HG02571 (cell line): ENCODE data around the gene PIGU.
"Not testable (repeated sequence)": the region's sequence is repeated elsewhere in the genome, so short reads cannot be mapped to it uniquely, and the experiment has no call there.

Experiments
- ATAC-seq: cut with Tn5 transposase; IDR thresholded peaks from one replicate; pipeline ENCODE4 v1.9.1; 2021; ENCODE audit warnings: mild to moderate bottlenecking, moderate library complexity; ENCODE audit not compliant: unreplicated experiment

The PIGU gene

DNA sequence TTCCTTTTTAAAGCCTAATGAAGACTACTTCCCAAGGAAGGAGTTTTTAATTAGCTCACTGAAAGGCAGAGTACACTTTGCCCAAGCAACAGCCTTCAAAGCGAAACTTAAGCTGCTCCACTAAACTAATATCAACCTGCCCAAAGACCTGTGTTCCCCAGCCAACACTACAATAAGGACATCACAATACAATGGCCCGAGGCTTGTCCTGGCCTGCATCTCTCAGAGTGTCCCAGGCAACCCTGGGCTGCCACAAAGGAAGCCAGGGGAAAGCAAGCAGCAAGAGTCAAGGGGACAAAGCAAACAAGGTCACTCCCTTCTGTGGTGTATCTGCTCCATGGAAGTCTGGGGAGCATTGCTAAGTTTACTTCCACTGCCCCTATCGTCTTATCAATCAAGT is 52.3 kb downstream of the PIGU start:
- no peak for ATAC-seq

DNA sequence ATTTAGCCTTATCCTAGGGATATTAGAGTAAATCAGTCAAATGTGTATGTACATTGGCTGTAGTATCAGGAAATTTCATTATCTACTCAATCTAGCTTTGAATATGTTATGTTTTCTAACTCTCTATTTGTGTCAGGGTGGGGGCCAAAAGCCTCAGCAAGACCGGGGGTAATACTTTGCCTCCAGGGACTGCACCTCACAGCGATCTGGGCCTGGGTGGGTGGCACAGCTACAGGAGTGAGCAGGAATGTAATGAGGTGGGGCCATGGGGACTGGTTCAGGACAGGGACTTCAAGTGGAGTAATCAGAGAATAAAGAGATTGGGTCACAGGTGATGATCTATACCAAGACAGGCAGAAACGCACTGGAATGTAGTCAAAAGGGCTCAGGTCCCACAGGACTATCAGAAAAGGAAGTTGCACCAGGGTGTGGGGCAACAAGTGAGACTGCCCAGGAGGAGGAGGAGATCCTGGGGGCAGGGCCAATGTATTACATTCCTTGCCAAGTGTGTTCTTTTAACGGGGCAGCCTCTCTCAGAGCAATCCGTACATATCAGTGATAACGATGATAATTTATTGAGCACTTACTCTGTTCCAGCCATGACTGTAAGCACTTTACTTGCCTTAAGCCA is 54.0 kb downstream of the PIGU start:
- no peak for ATAC-seq

DNA sequence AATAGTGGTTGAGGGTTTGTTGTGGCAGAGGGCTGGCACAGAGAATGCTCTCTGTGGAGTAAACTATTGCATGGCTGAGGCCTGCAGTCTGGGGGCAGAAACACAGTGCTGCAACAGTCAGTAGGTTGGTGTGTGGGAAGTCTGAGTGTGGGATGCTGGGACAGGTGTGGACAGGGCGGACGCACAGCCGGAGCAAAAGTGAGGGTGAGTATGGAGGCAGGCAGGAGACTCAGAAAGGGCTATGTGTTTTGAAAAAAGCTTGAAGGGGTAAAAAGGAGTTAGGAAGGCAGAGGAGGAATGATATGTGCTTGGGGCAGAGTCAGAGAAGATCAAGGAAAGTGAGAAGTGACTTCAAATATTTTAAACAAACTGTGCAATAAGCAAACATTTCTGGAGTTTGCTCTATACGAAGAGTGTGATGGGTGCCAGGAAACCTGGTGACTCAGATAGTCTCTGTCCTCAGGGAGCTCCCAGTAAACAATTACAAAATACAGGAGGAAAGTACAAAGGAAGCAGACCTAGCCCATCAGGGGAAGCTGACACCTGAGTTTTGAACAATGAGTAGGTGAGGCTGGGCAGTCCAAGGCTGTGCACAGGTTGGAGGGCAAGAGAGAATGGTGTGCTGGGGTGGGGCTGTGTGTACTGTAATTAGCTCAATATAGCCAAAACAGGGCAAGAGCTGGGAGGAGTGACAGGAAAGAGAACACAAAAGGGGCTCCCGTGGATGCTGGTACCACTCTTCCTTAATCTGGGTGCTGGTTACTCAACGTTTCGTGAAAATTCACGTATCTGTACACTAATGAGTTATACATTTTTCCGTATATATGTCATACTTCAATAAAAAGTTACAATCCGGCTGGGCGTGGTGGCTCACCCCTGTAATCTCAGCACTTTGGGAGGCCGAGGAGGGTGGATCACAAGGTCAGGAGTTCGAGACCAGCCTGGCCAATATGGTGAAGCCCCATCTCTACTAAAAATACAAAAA is 55.2 kb downstream of the PIGU start:
- no peak for ATAC-seq

DNA sequence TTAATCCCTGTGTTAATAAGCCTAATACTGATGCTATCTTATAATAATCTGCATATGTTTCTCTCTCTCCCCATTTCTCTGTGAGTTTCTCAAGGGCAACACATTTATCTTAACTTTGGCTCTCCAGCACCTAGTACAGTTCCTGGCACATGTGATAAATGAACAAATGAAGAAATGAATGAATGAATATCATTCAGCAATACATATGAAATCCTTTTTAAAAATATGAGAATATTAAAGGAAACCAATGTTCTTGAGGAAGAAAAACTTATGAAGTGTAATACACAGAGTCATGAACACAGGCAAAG is 55.9 kb downstream of the PIGU start:
- no peak for ATAC-seq

DNA sequence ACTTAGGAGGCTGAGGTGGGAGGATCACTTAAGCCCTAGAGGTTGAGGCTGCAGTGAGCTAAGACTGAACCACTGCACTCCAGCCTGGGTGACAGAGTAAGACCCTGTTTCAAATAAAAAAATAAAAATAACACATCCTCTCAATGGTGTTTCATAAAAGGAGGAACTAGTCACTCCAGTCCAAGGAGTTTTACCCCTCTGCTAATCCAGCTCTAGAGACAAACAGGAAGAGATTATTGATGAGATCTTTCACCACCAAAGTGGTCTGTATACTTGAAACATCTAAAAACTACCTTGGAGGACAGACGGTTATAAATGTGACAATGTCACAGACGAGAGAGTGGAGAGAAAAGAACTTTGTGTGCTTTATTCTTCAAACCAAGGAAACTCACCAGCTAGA is 58.2 kb downstream of the PIGU start:
- no peak for ATAC-seq

DNA sequence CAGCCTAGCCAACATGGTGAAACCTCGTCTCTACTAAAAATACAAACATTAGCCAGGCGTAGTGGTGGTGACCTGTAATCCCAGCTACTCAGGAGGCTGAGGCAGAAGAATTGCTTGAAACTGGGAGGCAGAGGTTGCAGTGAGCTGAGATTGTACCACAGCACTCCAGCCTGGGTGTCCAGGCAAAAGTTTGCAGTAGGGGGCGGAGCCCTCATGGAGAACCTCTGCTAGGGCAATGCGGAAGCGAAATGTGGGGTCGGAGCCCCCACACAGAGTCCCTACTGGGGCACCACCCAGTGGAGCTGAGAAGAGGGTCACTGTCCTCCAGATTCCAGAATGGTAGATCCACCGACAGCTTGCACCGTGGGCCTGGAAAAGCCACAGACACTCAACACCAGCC is 60.0 kb downstream of the PIGU start:
- ATAC-seq = not testable (repeated sequence)

DNA sequence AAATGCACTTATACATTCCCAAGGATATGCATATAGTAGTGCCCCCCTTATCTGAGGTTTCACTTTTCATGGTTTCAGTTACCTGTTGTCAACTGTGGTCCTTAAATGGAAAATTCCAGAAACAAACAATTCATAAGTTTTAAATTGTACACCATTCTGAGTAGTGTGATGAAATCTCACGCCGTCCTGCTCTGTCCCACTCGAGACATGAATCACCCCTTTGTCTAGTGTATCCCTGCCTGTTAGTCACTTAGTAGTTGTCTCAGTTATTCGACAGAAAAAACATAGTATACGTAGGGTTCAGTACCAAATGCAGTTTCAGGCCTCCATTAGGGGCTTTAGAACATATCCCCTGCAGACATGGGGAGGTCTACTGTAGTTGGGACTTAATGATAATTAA is 61.4 kb downstream of the PIGU start:
- no peak for ATAC-seq

DNA sequence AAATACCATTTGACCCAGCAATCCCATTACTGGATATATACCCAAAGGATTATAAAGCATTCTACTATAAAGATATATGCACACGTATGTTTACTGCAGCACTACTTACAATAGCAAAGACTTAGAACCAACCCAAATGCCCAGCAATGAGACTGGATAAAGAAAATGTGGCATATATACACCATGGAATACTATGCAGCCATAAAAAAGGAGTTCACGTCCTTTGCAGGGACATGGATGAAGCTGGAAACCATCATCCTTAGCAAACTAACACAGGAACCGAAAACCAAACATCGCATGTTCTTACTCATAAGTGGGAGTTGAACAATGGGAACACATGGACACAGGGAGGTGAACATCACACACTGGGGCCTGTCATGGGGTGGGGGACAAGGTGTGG is 64.9 kb downstream of the PIGU start:
- not testable (repeated sequence) for ATAC-seq

DNA sequence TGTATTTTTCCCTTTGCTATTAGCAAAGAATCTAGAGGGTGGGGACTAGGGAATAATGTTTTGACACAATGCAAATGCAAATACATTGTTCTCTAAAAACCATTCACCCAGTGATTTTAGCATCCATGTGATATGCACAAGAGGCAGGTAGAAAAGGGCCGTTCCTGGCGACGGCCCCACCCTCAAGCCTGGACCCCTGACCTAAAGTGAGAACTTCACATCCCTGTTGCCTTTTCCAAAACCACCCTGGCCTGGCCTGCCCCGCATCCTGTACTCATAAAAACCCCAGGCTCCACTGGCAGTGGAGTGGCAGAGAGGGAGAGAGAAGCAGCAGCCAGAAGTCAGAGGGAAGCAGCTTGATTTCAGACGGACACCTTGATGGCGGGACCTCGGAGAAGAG is 69.8 kb downstream of the PIGU start:
- no peak for ATAC-seq

DNA sequence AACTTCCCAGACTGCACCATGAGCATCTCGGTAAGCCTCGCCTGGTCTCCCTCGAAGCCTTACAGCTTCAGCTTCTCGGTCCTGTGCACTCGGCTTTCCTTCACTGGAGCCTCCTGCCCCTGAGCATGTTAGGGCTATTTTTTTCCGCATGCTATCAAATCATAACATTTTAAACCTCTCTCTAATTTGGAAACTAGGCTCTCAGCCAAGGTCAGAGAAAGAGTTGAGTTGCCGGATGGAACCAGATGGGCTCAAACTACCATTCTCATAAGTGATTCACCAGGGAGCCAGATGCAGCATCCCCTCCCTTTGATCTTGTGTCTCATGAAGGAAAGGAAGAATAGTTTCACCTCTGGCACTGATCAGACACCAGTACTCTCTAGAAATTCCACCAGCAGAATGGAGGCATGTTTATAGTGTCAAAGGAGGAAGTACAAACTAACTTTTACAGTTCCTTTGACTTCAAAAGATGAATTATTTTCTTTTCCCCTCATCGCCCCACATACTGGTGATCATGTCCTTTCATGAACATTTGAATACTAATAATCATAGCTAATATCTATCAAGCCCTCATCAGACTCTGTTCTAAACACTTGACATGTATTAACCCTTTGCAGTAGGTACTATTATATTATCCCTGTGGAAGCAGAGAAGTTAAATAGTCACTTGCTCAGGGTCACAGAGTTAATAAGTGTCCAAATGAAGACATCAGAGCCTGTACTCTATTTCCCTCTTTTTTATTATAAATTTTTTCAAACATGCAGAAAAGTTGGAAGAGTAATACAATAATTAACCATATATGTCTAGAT is 71.7 kb downstream of the PIGU start:
- no peak for ATAC-seq

DNA sequence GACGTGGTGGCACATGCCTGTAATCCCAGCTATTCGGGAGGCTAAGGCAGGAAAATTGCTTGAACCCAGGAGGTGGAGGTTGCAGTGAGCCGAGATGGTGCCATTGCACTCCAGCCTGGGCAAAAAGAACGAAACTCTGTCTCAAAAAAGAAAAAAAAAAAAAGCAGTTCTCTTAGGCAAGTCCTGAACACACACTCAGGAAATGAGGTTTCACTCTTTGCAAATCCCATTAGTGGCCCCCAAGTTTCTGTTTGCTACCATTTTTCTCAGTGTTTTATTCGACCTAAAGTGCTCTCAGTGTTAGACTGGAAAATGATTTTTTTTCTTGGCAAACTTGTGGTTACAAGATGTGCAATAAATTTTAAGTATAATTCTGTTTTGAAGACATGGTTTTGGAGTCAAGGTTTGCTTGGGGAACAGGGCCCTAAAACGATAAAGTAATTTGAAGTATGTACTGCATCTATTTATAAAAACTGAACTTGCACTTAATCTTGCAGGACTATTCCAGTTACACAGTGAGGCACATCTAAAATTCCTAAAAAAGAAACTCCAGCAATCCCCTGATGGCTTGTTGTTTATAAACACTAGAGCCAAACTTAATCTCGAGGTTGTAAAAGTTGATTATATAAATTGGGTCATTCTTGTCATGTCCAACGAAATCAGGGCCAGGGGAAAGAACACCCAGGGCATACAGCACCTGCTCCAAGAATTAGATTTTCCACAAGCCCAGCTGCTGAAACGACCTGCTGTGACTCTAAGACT is 75.8 kb downstream of the PIGU start:
- no peak for ATAC-seq

DNA sequence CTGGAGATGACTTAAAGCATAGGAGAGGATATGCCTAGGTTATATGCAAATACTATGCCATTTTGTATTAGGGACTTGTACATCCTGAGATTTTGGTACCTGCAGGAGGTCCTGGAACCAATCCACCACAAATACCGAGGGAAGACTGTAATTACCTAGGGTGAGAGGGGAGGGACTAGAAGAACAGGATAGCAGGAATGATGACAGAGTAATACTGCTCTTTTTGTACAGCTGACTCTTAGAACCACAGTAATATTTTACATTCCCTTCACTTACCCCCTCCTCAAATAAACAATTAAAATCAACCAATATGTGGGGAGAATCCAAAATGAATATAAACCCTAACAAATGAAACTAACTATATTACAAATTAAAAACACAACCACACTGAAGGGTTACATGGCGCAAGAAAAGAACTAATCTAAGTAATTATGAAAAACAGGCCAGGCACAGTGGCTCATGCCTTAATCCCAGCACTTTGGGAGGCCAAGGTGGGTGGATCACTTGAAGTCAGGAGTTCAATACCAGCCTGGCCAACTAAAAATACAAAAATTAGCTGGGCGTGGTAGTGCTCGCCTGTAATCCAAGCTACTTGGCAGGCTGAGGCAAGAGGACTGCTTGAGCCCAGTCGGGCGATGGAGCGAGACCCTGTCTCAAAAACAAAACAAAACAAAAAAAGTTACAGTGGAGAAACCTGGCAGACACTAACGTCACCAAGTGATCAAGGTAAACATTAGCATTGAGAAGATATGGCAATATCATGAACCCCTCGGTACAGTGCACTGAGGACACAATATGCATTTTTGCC is 81.3 kb downstream of the PIGU start:
- ATAC-seq = no peak

DNA sequence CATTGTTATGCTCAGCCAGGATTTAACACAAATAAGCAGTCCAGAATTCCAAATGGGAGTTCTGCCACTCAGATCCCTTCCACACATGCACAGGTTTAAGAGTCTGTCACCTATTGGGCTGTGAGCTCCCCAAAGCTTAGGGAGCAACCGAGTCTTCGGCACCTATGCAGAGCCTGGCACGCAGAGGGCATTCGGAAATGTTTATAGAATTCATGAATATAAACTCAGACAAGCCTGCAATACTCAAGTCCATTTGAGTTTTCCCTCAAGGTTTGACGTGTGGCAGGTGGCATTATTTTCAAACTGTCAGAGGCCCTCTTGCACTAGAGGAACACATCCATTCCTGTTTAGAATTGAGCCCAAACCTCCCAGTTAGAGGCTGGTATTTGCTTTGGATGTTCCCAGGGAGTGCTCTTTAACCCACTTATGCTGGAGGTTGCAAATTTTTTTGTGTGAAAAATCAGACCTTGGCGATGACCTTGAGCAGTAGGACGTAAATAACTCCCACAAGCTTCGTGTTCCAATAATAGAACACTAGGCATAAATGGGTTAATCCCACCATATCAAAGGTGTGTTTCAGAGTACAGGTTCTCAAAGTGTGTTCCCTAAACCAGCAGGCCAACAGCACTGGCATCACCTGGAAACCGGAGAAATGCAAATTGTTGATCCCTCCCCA is 90.3 kb downstream of the PIGU start:
- ATAC-seq = no peak

DNA sequence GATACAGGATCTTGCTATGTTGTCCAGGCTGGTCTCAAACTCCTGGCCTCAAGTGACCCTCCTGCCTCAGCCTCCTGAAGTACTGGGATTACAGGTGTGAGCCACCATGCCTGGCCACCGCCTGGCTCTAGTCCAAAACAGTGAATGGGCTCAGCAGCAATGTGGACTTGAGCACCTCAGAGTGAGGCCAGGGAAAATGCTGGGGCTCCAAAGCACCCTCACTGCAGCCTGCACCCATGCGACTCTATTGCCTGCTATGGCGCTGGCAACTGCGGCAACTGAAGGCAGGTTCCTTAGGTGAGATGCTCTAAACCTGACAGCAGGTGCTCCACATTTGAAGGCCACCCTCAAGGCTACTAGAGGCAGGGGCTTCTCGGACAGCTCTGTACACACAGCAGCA is 91.9 kb downstream of the PIGU start:
- no peak for ATAC-seq

DNA sequence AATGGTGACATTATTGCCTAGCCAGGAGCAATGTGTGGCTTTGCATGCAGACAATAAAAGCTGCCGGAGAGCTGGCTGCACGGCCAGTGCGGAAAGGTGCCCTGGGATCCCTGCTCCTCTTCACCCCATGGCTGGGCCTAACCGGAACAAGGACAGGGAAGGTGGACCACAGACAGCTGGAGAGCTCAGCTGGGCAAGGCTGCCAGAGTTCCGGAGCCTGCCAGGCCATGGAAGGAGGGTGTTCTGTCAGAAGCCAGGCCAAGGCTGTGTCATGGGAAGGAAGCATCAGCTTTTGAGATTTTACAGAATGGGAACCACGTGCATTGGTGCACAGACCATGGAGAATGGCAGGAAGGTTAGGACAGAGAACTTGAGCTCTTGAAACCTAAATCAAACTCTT is 93.3 kb downstream of the PIGU start:
- no peak for ATAC-seq

DNA sequence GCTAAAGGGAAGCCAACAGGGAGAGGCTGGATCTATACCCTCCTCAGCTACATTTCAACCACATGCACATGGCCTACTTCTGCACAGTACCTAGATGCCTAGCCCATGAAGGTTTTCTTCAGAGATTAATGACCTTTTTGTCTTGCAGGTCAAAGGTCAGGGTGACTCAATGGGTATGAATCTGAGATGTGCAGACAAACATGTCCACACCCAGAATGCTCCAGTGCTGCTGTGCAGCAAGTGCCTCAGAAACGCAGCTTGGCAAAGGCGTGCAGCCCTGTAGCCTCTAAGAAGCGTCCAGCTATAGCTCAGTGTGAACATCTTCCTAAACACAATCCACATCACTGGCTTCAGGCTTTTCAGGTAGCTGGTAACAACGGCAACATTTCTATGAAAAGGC is 94.0 kb downstream of the PIGU start:
- ATAC-seq = no peak

DNA sequence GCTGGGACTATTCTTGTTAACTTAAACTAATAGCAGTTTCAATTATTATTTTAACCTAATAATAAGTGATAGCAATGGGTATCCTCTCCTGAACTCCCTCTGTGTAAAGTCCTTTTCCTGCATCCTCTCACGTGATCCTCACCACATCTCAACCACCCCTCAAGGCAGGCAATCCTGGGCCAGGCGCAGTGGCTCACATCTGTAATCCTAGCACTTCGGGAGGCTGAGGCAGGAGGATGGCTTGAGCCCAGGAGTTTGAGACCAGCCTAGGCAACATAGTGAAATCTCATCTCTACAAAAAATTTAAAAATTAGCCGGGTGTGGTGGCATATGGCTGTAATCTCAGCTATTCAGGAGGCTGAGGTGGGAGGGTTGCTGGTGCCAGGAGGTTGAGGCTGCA is 94.7 kb downstream of the PIGU start:
- ATAC-seq = no peak

DNA sequence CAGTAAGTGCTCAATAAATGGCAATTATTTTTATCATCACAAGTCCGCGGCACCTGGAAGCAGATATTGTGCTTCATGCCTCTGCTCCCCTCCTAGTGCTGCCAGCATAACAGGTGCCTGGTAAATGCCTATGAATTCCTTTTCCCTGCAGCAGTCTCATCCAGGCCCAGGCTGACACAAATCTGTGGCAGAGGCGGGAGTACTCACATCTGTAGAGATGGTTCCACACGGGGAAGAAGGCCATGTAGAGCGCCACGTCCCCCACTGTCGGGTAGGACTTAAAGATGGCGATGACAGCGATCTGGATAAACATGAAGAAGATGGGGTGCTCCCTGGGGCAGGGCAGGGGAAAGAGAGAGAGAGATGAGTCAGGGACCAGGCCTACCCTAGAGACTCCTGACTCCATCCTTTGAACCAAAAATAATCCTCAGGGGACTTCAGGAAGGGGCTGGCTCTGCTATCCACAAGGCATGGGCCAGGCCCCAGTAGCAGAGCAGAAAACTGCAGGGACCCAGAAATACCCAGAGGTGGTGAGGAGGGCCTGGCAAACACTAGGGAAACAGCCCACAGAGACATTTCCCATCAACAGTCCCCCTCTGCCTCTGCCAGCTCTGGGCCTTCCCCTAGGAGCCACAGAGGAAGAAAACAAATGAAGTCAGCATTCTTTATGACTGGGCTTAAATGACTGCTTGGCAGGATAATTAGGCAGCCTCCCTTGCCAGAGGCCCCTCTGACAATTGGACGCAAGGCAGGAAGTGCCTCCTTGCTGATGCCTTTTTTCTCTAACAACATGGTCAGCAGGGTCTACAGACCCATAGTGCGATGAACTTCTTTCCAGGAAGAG is 95.3 kb downstream of the PIGU start:
- no peak for ATAC-seq
